RWPE2 (cell line): ENCODE data around the gene PRR7.

Experiments used
- ATAC-seq: fragments of 200-7000 bp; cut with Tn5 transposase; 3 replicates; pipeline ENCODE4 v1.9.1; 2021; ENCODE audit warnings: low read depth
- DNase-seq: peaks from one replicate; pipeline ENCODE4 v3.0.0-alpha.2; 2020; ENCODE audit warnings: low spot score
- H3K27ac ChIP-seq: fragments of 450-650 bp; 2 replicates; pipeline ENCODE4 v1.5.1; 2017; ENCODE audit warnings: mild to moderate bottlenecking; ENCODE audit not compliant: poor library complexity, severe bottlenecking
- H3K27me3 ChIP-seq: fragments of 250-450 bp; sonication (Bioruptor Pico); 2 replicates; pipeline ENCODE4 v1.5.1; 2021; ENCODE audit warnings: mild to moderate bottlenecking, moderate library complexity; ENCODE audit not compliant: insufficient read depth, poor library complexity, severe bottlenecking
- H3K36me3 ChIP-seq: fragments of 250-450 bp; sonication (Bioruptor Pico); 2 replicates; pipeline ENCODE4 v1.5.1; 2020; ENCODE audit warnings: low read depth, mild to moderate bottlenecking, moderate library complexity
- H3K4me1 ChIP-seq: fragments of 250-450 bp; sonication (Bioruptor Pico); 2 replicates; pipeline ENCODE4 v1.5.1; 2021; ENCODE audit warnings: mild to moderate bottlenecking, moderate library complexity; ENCODE audit not compliant: insufficient read depth, poor library complexity, severe bottlenecking
- H3K4me3 ChIP-seq: fragments of 250-450 bp; sonication (Bioruptor Pico); 2 replicates; pipeline ENCODE4 v1.5.1; 2021; ENCODE audit warnings: mild to moderate bottlenecking, moderate library complexity; ENCODE audit not compliant: severe bottlenecking
- H3K9me3 ChIP-seq: fragments of 250-450 bp; sonication (Bioruptor Pico); 2 replicates; pipeline ENCODE4 v1.5.1; 2021; ENCODE audit warnings: mild to moderate bottlenecking, moderate library complexity; ENCODE audit not compliant: severe bottlenecking
- CTCF ChIP-seq: fragments of 450-650 bp; IDR thresholded peaks from one replicate; pipeline ENCODE4 v1.5.1; 2017; ENCODE audit warnings: mild to moderate bottlenecking, moderate library complexity; ENCODE audit not compliant: poor library complexity, severe bottlenecking

PRR7 gene

GRCh38 chr5:177475563-177476427 lies 29.2 kb downstream of the PRR7 start:
- H3K27ac ChIP-seq, result no peak overlapping the region
- no peaks in the 10 kb centered on the region for H3K9me3 ChIP-seq
- DNase-seq, result no peak
- no peak for TF ChIP-seq CTCF
- no peak overlapping the region for H3K4me3 ChIP-seq
- peaks cover 5% of the 10 kb centered on the region; the same call in 1 of the 2 replicates for H3K36me3 ChIP-seq
- peaks cover 23% of the 10 kb centered on the region for H3K4me1 ChIP-seq
- no peaks in the 10 kb centered on the region for H3K27me3 ChIP-seq
- no peak for ATAC-seq

GRCh38 chr5:177476531-177477233 lies 30.1 kb downstream of the PRR7 start:
- DNase-seq, result no peak
- peaks cover 14% of the 10 kb centered on the region for H3K4me1 ChIP-seq
- no peak overlapping the region for H3K27ac ChIP-seq

GRCh38 chr5:177477701-177478477 lies 31.3 kb downstream of the PRR7 start:
- no peaks in the 10 kb centered on the region for H3K27me3 ChIP-seq
- H3K36me3 ChIP-seq, result 0 out of 2 replicates have a peak, but pooled peaks cover under 1% of the 10 kb centered on the region
- peaks cover 9% of the 10 kb centered on the region for H3K4me1 ChIP-seq
- TF ChIP-seq CTCF, result no peak
- H3K27ac ChIP-seq, result no peak overlapping the region
- no peaks in the 10 kb centered on the region for H3K9me3 ChIP-seq
- no peak for DNase-seq
- ATAC-seq, result peak; percentile 1; the same call in 2 of the 3 replicates
- H3K4me3 ChIP-seq, result no peak overlapping the region

More at GRCh38 chr5:177476531-177477233, 30.1 kb downstream of the PRR7 start:
- no peak for ATAC-seq
- H3K9me3 ChIP-seq, result no peaks in the 10 kb centered on the region
- TF ChIP-seq CTCF, result no peak
- H3K4me3 ChIP-seq, result no peak overlapping the region
- no peaks in the 10 kb centered on the region for H3K27me3 ChIP-seq
- H3K36me3 ChIP-seq, result no peaks in the 10 kb centered on the region; the same call in 1 of the 2 replicates

GRCh38 chr5:177478711-177479646 lies 32.4 kb downstream of the PRR7 start:
- peak overlapping the region; percentile 1 for H3K27ac ChIP-seq
- ATAC-seq (peak; percentile 11), DNase-seq (no peak)
- H3K36me3 ChIP-seq, result peaks cover 10% of the 10 kb centered on the region
- peaks cover 9% of the 10 kb centered on the region for H3K4me1 ChIP-seq
- TF ChIP-seq CTCF, result no peak
- H3K27me3 ChIP-seq, result no peaks in the 10 kb centered on the region
- no peaks in the 10 kb centered on the region for H3K9me3 ChIP-seq
- H3K4me3 ChIP-seq, result no peak overlapping the region
